Hematopoietic multipotent progenitor cell treated with erythropoietin and hydrocortisone succinate and interleukin-3 and kit ligand, for 8 days (in vitro differentiated cells): Measurements from ENCODE around the gene USP11.
"Not testable (repeated sequence)": the region's sequence is repeated elsewhere in the genome, so short reads cannot be mapped to it uniquely, and the experiment has no call there.

ENCODE experiments used
- DNase-seq: peaks from one replicate; pipeline ENCODE4 v3.0.0-alpha.2; 2015

USP11 gene

GRCh38 chrX:47248576-47248975 is 15.8 kb downstream of the USP11 start:
- no peak for DNase-seq

- no peak for DNase-seq
Measured at GRCh38 chrX:47250017-47250347, 17.2 kb downstream of the USP11 start.

- DNase-seq: not testable (repeated sequence)
Measured at GRCh38 chrX:47257620-47258019, 24.8 kb downstream of the USP11 start.

- no peak for DNase-seq
Measured at GRCh38 chrX:47264483-47265173, 31.8 kb downstream of the USP11 start.

GRCh38 chrX:47266643-47267042 is 33.8 kb downstream of the USP11 start:
- no peak for DNase-seq

GRCh38 chrX:47272013-47272408 is 39.2 kb downstream of the USP11 start:
- DNase-seq: no peak

GRCh38 chrX:47273011-47273730 is 40.4 kb downstream of the USP11 start:
- no peak for DNase-seq

GRCh38 chrX:47278691-47279090 is 45.9 kb downstream of the USP11 start:
- DNase-seq: no peak

GRCh38 chrX:47283015-47283771 is 50.4 kb downstream of the USP11 start:
- DNase-seq: no peak

GRCh38 chrX:47284616-47285015 is 51.8 kb downstream of the USP11 start:
- not testable (repeated sequence) for DNase-seq

GRCh38 chrX:47285836-47286320 is 53.1 kb downstream of the USP11 start:
- DNase-seq: no peak

- no peak for DNase-seq
Measured at GRCh38 chrX:47293106-47293505, 60.3 kb downstream of the USP11 start.

- no peak for DNase-seq
Measured at GRCh38 chrX:47296766-47297365, 64.1 kb downstream of the USP11 start.

GRCh38 chrX:47297874-47298273 is 65.1 kb downstream of the USP11 start:
- DNase-seq: no peak
